Measurements from ENCODE around the gene A3GALT2.
"Not testable (repeated sequence)": the region's sequence is repeated elsewhere in the genome, so short reads cannot be mapped to it uniquely, and the experiment has no call there.

Gene A3GALT2

DNA sequence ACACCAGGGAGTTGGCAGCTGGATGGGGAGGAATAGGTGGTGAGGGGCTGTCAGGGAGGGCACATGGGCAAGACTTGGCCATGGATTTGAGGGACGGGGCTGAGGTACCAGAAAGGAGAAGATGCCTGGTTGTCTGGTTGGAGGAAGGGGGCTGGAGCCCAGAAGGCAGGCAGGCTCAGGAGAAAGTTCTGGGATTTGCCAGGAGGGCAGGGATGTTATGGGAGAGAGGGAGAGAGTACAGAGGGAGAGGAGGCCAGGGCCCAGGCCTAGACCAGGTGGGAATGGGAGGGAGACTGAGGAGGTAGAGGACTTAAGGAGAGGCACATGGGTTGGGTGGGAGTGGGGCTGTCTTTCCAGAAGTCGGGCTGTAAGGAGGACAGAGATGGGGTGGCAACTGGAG lies 4.3 kb downstream of the A3GALT2 start:
- Histone ChIP-seq H3K27me3 (ENCODE audit: control insufficient read depth in 1 of 2, insufficient read depth in 2 of 2, low read length in 2 of 2) (no peaks in the 10 kb centered on the region), H3K27ac (ENCODE audit: low read length) (no peak overlapping the region), H3K4me3 (ENCODE audit: low read length in 2 of 2) (no peak overlapping the region), H3K36me3 (ENCODE audit: control insufficient read depth in 2 of 2, insufficient read depth in 2 of 2, low read length in 2 of 2) (peaks cover 0 to 2% of the 10 kb centered on the region in 2 donors), H3K9ac (ENCODE audit: low read length in 2 of 2) (no peak overlapping the region), H3K9me3 (ENCODE audit: control insufficient read depth in 2 of 2, low read length in 2 of 2) (no peaks in the 10 kb centered on the region), H3K4me1 (ENCODE audit: control insufficient read depth, insufficient read depth, low read length) (peaks cover 3% of the 10 kb centered on the region)

DNA sequence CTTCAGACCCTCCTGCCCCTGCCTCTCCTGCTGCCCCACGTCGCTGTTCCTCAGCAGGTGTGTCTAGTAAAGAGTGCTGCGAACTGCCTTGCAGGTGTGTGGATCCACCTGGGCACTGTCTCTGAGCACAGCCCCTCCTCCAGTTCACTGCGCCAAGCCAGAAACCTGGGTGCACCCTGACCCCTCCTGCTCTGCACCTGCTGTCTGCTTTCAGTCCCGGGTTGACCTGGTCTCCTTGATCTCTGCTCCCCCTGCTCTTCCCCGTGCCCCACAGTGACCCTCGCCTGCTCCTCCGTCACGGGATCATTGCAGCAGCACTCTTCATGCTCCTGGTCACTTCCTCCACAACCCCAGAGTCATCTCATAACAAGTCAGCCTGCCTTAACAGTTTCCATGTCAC lies 6.5 kb downstream of the A3GALT2 start:
- no peak overlapping the region for H3K27ac ChIP-seq (ENCODE audit: low read length)
- no peak overlapping the region for H3K4me3 ChIP-seq (ENCODE audit: low read length in 2 of 2)
- H3K4me1 ChIP-seq (ENCODE audit: control insufficient read depth, insufficient read depth, low read length) = no peaks in the 10 kb centered on the region
- no peaks in the 10 kb centered on the region for H3K36me3 ChIP-seq (ENCODE audit: control insufficient read depth in 2 of 2, insufficient read depth in 2 of 2, low read length in 2 of 2)
- H3K27me3 ChIP-seq (ENCODE audit: control insufficient read depth in 1 of 2, insufficient read depth in 2 of 2, low read length in 2 of 2) = no peaks in the 10 kb centered on the region
- H3K9ac ChIP-seq (ENCODE audit: low read length in 2 of 2) = no peak overlapping the region
- H3K9me3 ChIP-seq (ENCODE audit: control insufficient read depth in 2 of 2, low read length in 2 of 2) = no peaks in the 10 kb centered on the region

DNA sequence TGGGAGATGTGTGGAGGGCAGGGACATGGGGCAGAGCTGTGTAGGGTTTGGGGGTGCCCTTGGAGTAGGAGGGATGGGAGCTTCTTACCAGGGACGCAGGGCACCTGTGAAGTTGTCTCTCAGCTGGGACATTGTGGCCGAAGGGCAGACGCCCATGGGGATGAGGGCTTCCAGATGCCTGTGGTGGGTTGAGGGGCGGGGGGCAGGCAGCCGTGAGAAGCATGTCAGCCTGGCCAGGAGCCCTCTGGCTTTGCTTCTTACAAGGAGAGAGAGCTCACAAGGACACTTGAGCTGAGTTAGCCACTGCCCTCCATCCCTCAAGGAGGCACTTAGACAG lies 8.5 kb downstream of the A3GALT2 start:
- no peaks in the 10 kb centered on the region for H3K27me3 ChIP-seq (ENCODE audit: control insufficient read depth in 1 of 2, insufficient read depth in 2 of 2, low read length in 2 of 2)
- H3K9ac ChIP-seq (ENCODE audit: low read length in 2 of 2) = no peak overlapping the region
- H3K27ac ChIP-seq (ENCODE audit: low read length) = no peak overlapping the region
- no peaks in the 10 kb centered on the region for H3K36me3 ChIP-seq (ENCODE audit: control insufficient read depth in 2 of 2, insufficient read depth in 2 of 2, low read length in 2 of 2)
- no peak overlapping the region for H3K4me3 ChIP-seq (ENCODE audit: low read length in 2 of 2)
- H3K9me3 ChIP-seq (ENCODE audit: control insufficient read depth in 2 of 2, low read length in 2 of 2) = no peaks in the 10 kb centered on the region
- H3K4me1 ChIP-seq (ENCODE audit: control insufficient read depth, insufficient read depth, low read length) = no peaks in the 10 kb centered on the region

DNA sequence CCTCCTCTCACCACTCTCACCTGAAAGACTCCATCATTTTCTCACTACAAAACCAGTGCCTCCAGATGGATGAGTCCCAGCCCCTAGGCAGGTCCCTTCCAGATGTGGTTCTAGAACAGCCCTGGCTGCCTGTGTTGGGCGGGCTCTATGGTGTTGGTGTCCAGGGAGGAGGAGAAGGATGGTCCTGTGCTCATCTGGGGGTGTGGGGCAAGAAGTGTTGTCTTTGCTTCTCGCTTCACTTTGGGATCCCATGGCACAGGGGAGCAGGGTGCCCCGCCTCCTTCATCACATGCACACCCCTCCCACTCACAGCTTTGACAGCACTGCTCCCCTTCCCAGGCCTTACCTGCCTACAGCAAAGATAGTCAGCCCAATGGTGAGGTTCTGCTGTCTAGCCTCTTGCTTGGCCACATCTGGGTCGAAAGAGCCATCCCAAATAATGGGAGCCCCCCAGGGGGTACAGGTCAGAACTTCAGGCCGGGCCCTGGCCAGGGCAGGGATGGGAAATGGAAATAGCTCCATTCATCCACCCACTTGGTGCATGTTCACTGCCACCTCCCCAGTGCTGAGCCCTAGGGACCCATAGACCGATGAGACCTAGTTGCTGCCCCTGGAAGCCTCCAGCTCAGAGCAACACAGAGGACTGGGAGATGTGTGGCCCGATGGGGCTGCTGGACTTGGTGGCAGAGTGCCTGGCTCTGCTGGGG lies 9.0 kb downstream of the A3GALT2 start:
- Histone ChIP-seq H3K9me3 (ENCODE audit: control insufficient read depth in 2 of 2, low read length in 2 of 2) (no peaks in the 10 kb centered on the region), H3K27me3 (ENCODE audit: control insufficient read depth in 1 of 2, insufficient read depth in 2 of 2, low read length in 2 of 2) (peaks cover 0 to 3% of the 10 kb centered on the region in 2 donors), H3K36me3 (ENCODE audit: control insufficient read depth in 2 of 2, insufficient read depth in 2 of 2, low read length in 2 of 2) (no peaks in the 10 kb centered on the region)

DNA sequence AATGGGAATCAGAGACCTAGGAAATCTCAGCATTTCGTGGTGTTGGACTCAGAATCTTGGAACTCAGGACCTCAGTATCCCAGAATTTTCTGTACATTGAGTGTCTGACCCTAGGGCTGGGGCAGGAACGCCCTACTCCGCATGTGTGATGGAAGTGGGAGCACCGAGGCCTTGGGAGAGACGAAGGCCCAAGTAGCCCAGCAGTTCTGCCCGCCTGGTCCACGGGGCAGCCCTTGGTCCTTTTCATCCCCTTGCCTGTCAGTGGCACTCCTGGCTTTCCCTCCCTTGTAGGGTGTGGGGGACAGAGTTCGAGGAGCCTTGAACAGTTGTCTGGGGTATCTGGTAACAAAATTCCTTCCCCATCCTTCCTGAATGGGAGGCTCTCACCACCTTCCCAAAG lies 10.2 kb downstream of the A3GALT2 start:
- Histone ChIP-seq H3K9me3 (ENCODE audit: control insufficient read depth in 2 of 2, low read length in 2 of 2) (no peaks in the 10 kb centered on the region), H3K9ac (ENCODE audit: low read length in 2 of 2) (no peak overlapping the region), H3K36me3 (ENCODE audit: control insufficient read depth in 2 of 2, insufficient read depth in 2 of 2, low read length in 2 of 2) (no peaks in the 10 kb centered on the region), H3K4me3 (ENCODE audit: low read length in 2 of 2) (no peak overlapping the region), H3K27ac (ENCODE audit: low read length) (no peak overlapping the region), H3K27me3 (ENCODE audit: control insufficient read depth in 1 of 2, insufficient read depth in 2 of 2, low read length in 2 of 2) (peaks cover 0 to 10% of the 10 kb centered on the region in 2 donors), H3K4me1 (ENCODE audit: control insufficient read depth, insufficient read depth, low read length) (peaks cover 6% of the 10 kb centered on the region)

More for the DNA sequence above, 9.0 kb downstream of the A3GALT2 start:
- Histone ChIP-seq H3K4me3 (ENCODE audit: low read length in 2 of 2) (no peak overlapping the region), H3K9ac (ENCODE audit: low read length in 2 of 2) (no peak overlapping the region), H3K27ac (ENCODE audit: low read length) (no peak overlapping the region), H3K4me1 (ENCODE audit: control insufficient read depth, insufficient read depth, low read length) (peaks cover 3% of the 10 kb centered on the region)

DNA sequence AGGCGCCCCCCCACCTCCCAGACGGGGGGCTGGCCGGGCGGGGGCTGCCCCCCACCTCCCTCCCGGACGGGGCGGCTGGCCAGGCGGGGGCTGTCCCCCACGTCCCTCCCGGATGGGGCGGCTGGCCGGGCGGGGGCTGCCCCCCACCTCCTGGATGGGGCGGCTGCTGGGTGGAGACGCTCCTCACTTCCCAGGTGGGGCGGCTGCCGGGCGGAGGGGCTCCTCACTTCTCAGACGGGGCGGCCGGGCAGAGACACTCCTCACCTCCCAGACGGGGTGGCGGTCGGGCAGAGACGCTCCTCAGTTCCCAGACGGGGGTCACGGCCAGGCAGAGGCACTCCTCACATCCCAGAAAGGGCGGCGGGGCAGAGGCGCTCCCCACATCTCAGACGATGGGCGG lies 11.5 kb downstream of the A3GALT2 start:
- H3K27ac ChIP-seq (ENCODE audit: low read length); H3K4me1 ChIP-seq (ENCODE audit: control insufficient read depth, insufficient read depth, low read length); H3K9me3 ChIP-seq (ENCODE audit: control insufficient read depth in 2 of 2, low read length in 2 of 2); H3K9ac ChIP-seq (ENCODE audit: low read length in 2 of 2); H3K27me3 ChIP-seq (ENCODE audit: control insufficient read depth in 1 of 2, insufficient read depth in 2 of 2, low read length in 2 of 2); H3K36me3 ChIP-seq (ENCODE audit: control insufficient read depth in 2 of 2, insufficient read depth in 2 of 2, low read length in 2 of 2); H3K4me3 ChIP-seq (ENCODE audit: low read length in 2 of 2): not testable (repeated sequence)

DNA sequence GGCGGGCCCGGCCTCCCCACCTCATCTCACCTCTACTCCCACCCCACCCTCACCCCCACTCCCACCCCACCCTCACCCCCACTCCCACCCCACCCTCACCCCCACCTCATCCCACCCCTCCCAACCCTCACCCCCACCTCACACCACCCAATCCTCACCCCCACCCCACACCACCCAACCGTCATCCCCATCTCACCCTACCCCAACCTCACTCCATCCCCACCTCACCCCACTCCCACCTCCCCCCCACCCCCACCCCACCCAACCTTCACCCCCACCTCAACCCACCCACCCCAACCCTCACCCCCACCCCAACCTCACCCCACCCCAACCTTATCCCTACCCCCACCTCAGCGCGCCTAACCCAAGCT lies 13.4 kb downstream of the A3GALT2 start:
- peaks cover 0 to 10% of the 10 kb centered on the region in 2 donors for H3K27me3 ChIP-seq (ENCODE audit: control insufficient read depth in 1 of 2, insufficient read depth in 2 of 2, low read length in 2 of 2)
- no peak overlapping the region for H3K9ac ChIP-seq (ENCODE audit: low read length in 2 of 2)
- H3K9me3 ChIP-seq (ENCODE audit: control insufficient read depth in 2 of 2, low read length in 2 of 2) = no peaks in the 10 kb centered on the region
- no peak overlapping the region for H3K27ac ChIP-seq (ENCODE audit: low read length)
- peaks cover 0 to 3% of the 10 kb centered on the region in 2 donors for H3K36me3 ChIP-seq (ENCODE audit: control insufficient read depth in 2 of 2, insufficient read depth in 2 of 2, low read length in 2 of 2)
- peaks cover 6% of the 10 kb centered on the region for H3K4me1 ChIP-seq (ENCODE audit: control insufficient read depth, insufficient read depth, low read length)
- H3K4me3 ChIP-seq (ENCODE audit: low read length in 2 of 2) = no peak overlapping the region

DNA sequence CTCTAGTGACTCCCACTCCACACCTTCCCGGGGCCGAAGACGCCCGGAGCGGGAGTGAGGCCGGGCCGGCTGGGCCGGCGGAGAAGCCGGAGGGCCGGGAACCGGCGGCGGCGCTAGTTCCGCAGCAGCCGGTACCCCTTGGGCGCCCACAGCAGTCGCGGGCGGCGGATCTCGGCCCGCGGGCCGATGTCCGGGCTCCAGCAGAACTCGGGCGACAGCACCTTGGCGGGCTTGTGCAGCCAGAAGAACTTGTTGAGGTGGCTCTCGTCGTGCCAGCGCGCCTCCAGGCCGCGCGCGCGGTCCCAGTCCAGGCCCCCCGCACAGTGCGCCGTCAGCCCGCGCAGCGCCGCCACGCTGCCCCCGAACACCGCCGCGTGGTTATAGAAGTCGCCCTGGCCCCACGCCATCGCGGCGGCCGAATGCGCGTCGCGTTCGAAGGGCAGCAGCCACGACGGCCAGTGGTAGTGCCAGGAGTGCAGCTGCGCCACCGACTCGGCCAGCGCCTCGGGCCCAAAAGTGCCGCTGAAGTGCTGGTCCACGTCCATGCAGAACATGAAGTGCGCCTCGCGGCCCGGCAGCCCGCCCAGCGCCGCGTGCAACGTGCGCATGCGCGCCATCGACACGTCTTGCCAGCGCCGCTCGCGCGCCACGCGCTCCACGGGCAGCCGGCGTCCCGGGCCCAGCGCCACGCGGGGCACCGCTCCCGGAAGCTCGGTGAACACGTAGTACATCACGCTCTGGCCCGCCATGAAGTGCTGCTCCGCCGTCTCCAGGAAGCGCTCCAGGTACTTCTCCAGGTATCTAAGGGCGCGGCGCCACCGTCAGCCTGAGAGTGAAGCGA lies 14.0 kb downstream of the A3GALT2 start:
- Histone ChIP-seq H3K9me3 (ENCODE audit: control insufficient read depth in 2 of 2, low read length in 2 of 2) (no peaks in the 10 kb centered on the region), H3K27me3 (ENCODE audit: control insufficient read depth in 1 of 2, insufficient read depth in 2 of 2, low read length in 2 of 2) (peaks cover 0 to 10% of the 10 kb centered on the region in 2 donors), H3K4me1 (ENCODE audit: control insufficient read depth, insufficient read depth, low read length) (peaks cover 6% of the 10 kb centered on the region), H3K36me3 (ENCODE audit: control insufficient read depth in 2 of 2, insufficient read depth in 2 of 2, low read length in 2 of 2) (peaks cover 0 to 3% of the 10 kb centered on the region in 2 donors), H3K4me3 (ENCODE audit: low read length in 2 of 2) (peak overlapping the region; percentile 40 to 67), H3K9ac (ENCODE audit: low read length in 2 of 2) (no peak overlapping the region), H3K27ac (ENCODE audit: low read length) (no peak overlapping the region)

DNA sequence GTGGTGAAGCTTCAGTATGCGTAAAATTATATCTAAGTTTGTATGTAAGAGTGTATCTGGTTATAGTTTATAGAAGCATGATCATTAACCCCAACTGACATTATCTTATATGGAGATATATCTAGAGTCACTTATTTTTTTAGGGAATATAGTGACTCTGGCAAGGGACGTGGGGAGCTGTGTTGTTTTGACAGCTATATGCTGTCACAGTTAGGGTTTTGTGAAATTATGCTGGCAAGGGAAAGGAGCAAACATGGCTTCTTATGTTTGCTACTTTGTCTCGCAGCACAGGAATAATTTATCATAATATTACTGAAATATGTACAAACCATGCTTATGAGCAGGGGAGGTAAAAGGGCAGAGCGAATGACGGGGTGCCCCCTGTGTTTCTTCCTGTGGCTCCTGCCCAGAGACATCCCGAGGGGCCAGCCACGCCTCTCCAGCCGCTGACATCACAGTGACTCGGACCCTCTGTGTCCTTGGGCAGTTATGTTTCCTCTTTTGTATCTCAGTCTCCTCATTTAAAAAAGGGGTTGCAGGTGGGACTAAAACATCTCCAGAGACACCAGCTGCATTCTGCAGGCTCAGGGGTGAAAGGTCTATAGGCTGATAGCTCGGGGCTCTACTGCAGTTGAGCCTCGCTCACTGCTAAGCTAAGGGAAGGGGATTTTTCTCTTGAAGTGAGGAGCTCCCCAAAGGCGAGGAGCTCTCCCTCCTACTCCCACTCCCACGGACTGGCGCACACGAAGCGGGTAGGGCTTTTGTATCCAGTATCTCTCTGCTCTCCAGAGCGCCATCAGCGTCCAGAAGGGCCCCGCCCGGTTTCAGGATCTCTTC lies 14.9 kb downstream of the A3GALT2 start:
- Histone ChIP-seq H3K27ac (ENCODE audit: low read length) (no peak overlapping the region), H3K9ac (ENCODE audit: low read length in 2 of 2) (no peak overlapping the region)

DNA sequence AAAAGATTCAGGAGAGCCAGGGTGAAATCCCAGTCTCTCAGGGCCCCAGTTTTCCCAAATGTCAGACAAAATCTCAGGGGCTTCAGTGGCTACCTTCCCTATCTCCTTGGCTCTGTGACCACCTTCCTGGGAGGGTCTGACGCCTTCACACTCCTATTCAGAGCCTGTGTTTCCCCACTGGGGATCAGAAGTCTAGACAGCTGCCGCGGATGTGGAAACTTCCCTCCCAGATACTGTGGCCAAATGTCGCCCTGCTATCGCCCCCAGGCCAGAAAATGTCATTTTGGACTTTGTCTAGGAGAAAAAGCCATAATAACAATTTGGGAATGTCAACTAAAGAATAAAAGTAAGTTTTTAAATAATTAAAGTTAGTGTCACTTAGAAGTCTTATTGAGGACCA lies 15.9 kb downstream of the A3GALT2 start:
- no peak overlapping the region for H3K4me3 ChIP-seq (ENCODE audit: low read length in 2 of 2)
- H3K9ac ChIP-seq (ENCODE audit: low read length in 2 of 2) = no peak overlapping the region
- peaks cover 0 to 3% of the 10 kb centered on the region in 2 donors for H3K36me3 ChIP-seq (ENCODE audit: control insufficient read depth in 2 of 2, insufficient read depth in 2 of 2, low read length in 2 of 2)
- H3K27me3 ChIP-seq (ENCODE audit: control insufficient read depth in 1 of 2, insufficient read depth in 2 of 2, low read length in 2 of 2) = peaks cover 0 to 10% of the 10 kb centered on the region in 2 donors
- H3K4me1 ChIP-seq (ENCODE audit: control insufficient read depth, insufficient read depth, low read length) = peaks cover 21% of the 10 kb centered on the region
- no peak overlapping the region for H3K27ac ChIP-seq (ENCODE audit: low read length)
- no peaks in the 10 kb centered on the region for H3K9me3 ChIP-seq (ENCODE audit: control insufficient read depth in 2 of 2, low read length in 2 of 2)

More for the DNA sequence above, 14.9 kb downstream of the A3GALT2 start:
- no peaks in the 10 kb centered on the region for H3K9me3 ChIP-seq (ENCODE audit: control insufficient read depth in 2 of 2, low read length in 2 of 2)
- peaks cover 0 to 10% of the 10 kb centered on the region in 2 donors for H3K27me3 ChIP-seq (ENCODE audit: control insufficient read depth in 1 of 2, insufficient read depth in 2 of 2, low read length in 2 of 2)
- H3K4me3 ChIP-seq (ENCODE audit: low read length in 2 of 2) = no peak overlapping the region
- peaks cover 12% of the 10 kb centered on the region for H3K4me1 ChIP-seq (ENCODE audit: control insufficient read depth, insufficient read depth, low read length)
- H3K36me3 ChIP-seq (ENCODE audit: control insufficient read depth in 2 of 2, insufficient read depth in 2 of 2, low read length in 2 of 2) = peaks cover 0 to 3% of the 10 kb centered on the region in 2 donors
